ENCODE data around the gene AGPS. TPM values are rescaled to one million over a fixed set of nuclear protein-coding genes. Genes with fewer than 3 reads are reported as not detected.

The AGPS gene
- total and polyA plus RNA-seq, 8 donors = 25.0 to 50.2 (median 30.1) TPM

GRCh38 chr2:177523781-177524180, 131.2 kb downstream of the AGPS start:
- TF ChIP-seq CTCF (IDR thresholded peaks at IDR 0.05) = no peak
- intact Hi-C loops (cut with DNase I) = no loop called here
- no peak for ATAC-seq

GRCh38 chr2:177525351-177525924, 132.9 kb downstream of the AGPS start:
- DNase-seq (no peak), ATAC-seq (no peak)
- peaks cover 0 to 45% of the 10 kb centered on the region in 2 donors for H3K36me3 ChIP-seq
- no peak overlapping the region for H3K27ac ChIP-seq
- H3K9me3 ChIP-seq = no peaks in the 10 kb centered on the region
- no peak for TF ChIP-seq CTCF (IDR thresholded peaks at IDR 0.05)
- intact Hi-C loops (cut with DNase I) = no loop called here
- H3K4me1 ChIP-seq = no peaks in the 10 kb centered on the region
- H3K4me3 ChIP-seq = no peak overlapping the region
- H3K27me3 ChIP-seq = no peaks in the 10 kb centered on the region

More at GRCh38 chr2:177523781-177524180, 131.2 kb downstream of the AGPS start:
- Histone ChIP-seq H3K27me3 (no peaks in the 10 kb centered on the region), H3K9me3 (no peaks in the 10 kb centered on the region), H3K4me1 (no peaks in the 10 kb centered on the region), H3K36me3 (peaks cover 0 to 52% of the 10 kb centered on the region in 2 donors), H3K4me3 (no peak overlapping the region), H3K27ac (no peak overlapping the region)
- DNase-seq = no peak

GRCh38 chr2:177528351-177528933, 135.9 kb downstream of the AGPS start:
- peaks cover 0 to 30% of the 10 kb centered on the region in 2 donors for H3K36me3 ChIP-seq
- ATAC-seq = no peak

GRCh38 chr2:177529166-177529565, 136.6 kb downstream of the AGPS start:
- H3K9me3 ChIP-seq = no peaks in the 10 kb centered on the region
- no peak for TF ChIP-seq CTCF (IDR thresholded peaks at IDR 0.05)
- no peak overlapping the region for H3K4me3 ChIP-seq
- H3K27ac ChIP-seq = no peak overlapping the region
- no peak for ATAC-seq
- DNase-seq = no peak
- H3K27me3 ChIP-seq = no peaks in the 10 kb centered on the region
- intact Hi-C loops (cut with DNase I) = no loop called here
- H3K4me1 ChIP-seq = no peaks in the 10 kb centered on the region
- peaks cover 0 to 23% of the 10 kb centered on the region in 2 donors for H3K36me3 ChIP-seq

More at GRCh38 chr2:177528351-177528933, 135.9 kb downstream of the AGPS start:
- no peak for DNase-seq
- Histone ChIP-seq H3K27me3 (no peaks in the 10 kb centered on the region), H3K4me3 (no peak overlapping the region), H3K9me3 (no peaks in the 10 kb centered on the region), H3K27ac (no peak overlapping the region), H3K4me1 (no peaks in the 10 kb centered on the region)
- no peak for TF ChIP-seq CTCF (IDR thresholded peaks at IDR 0.05)
- intact Hi-C loops (cut with DNase I) = no loop called here

- Histone ChIP-seq H3K9me3 (no peaks in the 10 kb centered on the region), H3K4me1 (no peaks in the 10 kb centered on the region), H3K27me3 (no peaks in the 10 kb centered on the region), H3K4me3 (no peak overlapping the region), H3K27ac (no peak overlapping the region), H3K36me3 (peaks cover 0 to 12% of the 10 kb centered on the region in 2 donors)
- TF ChIP-seq CTCF (IDR thresholded peaks at IDR 0.05) = no peak
- intact Hi-C loops (cut with DNase I) = no loop called here
- ATAC-seq = no peak
- DNase-seq = no peak
Measured at GRCh38 chr2:177530561-177530960, 138.0 kb downstream of the AGPS start.

Data from left lung (tissue), 10 donors.